Suprapubic skin (tissue), 4 donors: ENCODE data around the gene TLE4.

Experiments used
- EP300 ChIP-seq: sonication (generic); formaldehyde crosslinking; IDR thresholded peaks from one replicate; pipeline ENCODE4 v1.6.1; 2017; ENCODE audit warnings: antibody characterized with exemption
- POLR2A ChIP-seq, 2 donors: fragments of 450-650 bp; IDR thresholded peaks; one replicate each; pipeline ENCODE4 v1.6.1; 2017; ENCODE audit warnings: antibody characterized with exemption in 2 of 2, mild to moderate bottlenecking in 2 of 2, moderate library complexity in 2 of 2
- POLR2AphosphoS5 ChIP-seq, 3 donors: sonication (generic); formaldehyde crosslinking; IDR thresholded peaks; one replicate each; pipeline ENCODE4 v1.6.1; 2017; ENCODE audit warnings: antibody characterized with exemption in 3 of 3
- TF ChIP-seq, protein P1 (sequence below), 2 donors: fragments of 200-600 bp in 1 of 2; fragments of 450-650 bp in 1 of 2; sonication (generic) in 1 of 2; IDR thresholded peaks; one replicate each; pipeline ENCODE4 v1.5.1; 2016 to 2019; ENCODE audit warnings: antibody characterized with exemption in 2 of 2, mild to moderate bottlenecking in 1 of 2, moderate library complexity in 1 of 2

GRCh38 chr9:79619930-79620329 is 48.2 kb downstream of the TLE4 start:
- TF ChIP-seq, protein P1, sequence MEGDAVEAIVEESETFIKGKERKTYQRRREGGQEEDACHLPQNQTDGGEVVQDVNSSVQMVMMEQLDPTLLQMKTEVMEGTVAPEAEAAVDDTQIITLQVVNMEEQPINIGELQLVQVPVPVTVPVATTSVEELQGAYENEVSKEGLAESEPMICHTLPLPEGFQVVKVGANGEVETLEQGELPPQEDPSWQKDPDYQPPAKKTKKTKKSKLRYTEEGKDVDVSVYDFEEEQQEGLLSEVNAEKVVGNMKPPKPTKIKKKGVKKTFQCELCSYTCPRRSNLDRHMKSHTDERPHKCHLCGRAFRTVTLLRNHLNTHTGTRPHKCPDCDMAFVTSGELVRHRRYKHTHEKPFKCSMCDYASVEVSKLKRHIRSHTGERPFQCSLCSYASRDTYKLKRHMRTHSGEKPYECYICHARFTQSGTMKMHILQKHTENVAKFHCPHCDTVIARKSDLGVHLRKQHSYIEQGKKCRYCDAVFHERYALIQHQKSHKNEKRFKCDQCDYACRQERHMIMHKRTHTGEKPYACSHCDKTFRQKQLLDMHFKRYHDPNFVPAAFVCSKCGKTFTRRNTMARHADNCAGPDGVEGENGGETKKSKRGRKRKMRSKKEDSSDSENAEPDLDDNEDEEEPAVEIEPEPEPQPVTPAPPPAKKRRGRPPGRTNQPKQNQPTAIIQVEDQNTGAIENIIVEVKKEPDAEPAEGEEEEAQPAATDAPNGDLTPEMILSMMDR (IDR thresholded peaks at IDR 0.05) = no peak
- TF ChIP-seq POLR2A (IDR thresholded peaks at IDR 0.05) = no peak
- TF ChIP-seq POLR2AphosphoS5 (IDR thresholded peaks at IDR 0.05) = no peak
- TF ChIP-seq EP300 = no peak
